Measurements from ENCODE around the gene TMEM80. TPM values are rescaled to one million over a fixed set of nuclear protein-coding genes. Genes with fewer than 3 reads are reported as not detected.
A peak's percentile ranks its signal among the peaks of the same experiment; 100 is the strongest.

The TMEM80 gene
- total and polyA plus RNA-seq, 4 experiments from 2014 or later: 27.0 to 47.3 (median 38.6) TPM

GRCh38 chr11:748007-748359 lies 52.4 kb downstream of the TMEM80 start:
- intact Hi-C loops (cut with micrococcal nuclease): no loop called here
- ChIA-PET POLR2A (ENCODE audit: partially characterized antibody) (interaction anchor here (0.9 to 3.9 kb wide), 13 partner anchors 9 to 212 kb away, joined by 3 to 30 read pairs (median 5); partner anchors contain the start of genes GATD1, HRAS, PIDD1 and TMEM80), CTCF (ENCODE audit: partially characterized antibody) (interaction anchor here (0.9 to 2.7 kb wide), 11 partner anchors 9 to 226 kb away, joined by 3 to 11 read pairs (median 3); no protein-coding TSS in a partner anchor)
- Mint-ChIP-seq H3K36me3 (peaks cover 0 to 3% of the 10 kb centered on the region in 2 donors), H3K27me3 (no peaks in the 10 kb centered on the region), H3K4me1 (peaks cover 12 to 29% (median 21%) of the 10 kb centered on the region in 4 donors), H3K4me3 (peak overlapping the region; percentile 75 to 89 (median 82)), H3K27ac (peak overlapping the region; percentile 52 to 87 (median 75)), H3K9me3 (no peaks in the 10 kb centered on the region)
- H3K4me1 ChIP-seq (ENCODE audit: insufficient read depth, low read length): peaks cover 31% of the 10 kb centered on the region
- H3K9me3 ChIP-seq (ENCODE audit: control insufficient read depth in 1 of 2, low read length in 2 of 2): no peaks in the 10 kb centered on the region
- H3K27me3 ChIP-seq (ENCODE audit: insufficient read depth, low read length): no peaks in the 10 kb centered on the region
- H3K4me3 ChIP-seq (ENCODE audit: low read length in 2 of 2): peak overlapping the region; percentile 58 to 87
- no peak for DNase-seq
- no peaks in the 10 kb centered on the region for H3K36me3 ChIP-seq (ENCODE audit: insufficient read depth, low read length)
- peak overlapping the region; percentile 67 for H3K27ac ChIP-seq (ENCODE audit: low read depth, low read length)

- Histone ChIP-seq H3K9me3 (ENCODE audit: control insufficient read depth in 1 of 2, low read length in 2 of 2) (no peaks in the 10 kb centered on the region), H3K4me1 (ENCODE audit: insufficient read depth, low read length) (peaks cover 31% of the 10 kb centered on the region), H3K27me3 (ENCODE audit: insufficient read depth, low read length) (no peaks in the 10 kb centered on the region), H3K27ac (ENCODE audit: low read depth, low read length) (no peak overlapping the region), H3K4me3 (ENCODE audit: low read length in 2 of 2) (no peak overlapping the region), H3K36me3 (ENCODE audit: insufficient read depth, low read length) (no peaks in the 10 kb centered on the region)
- intact Hi-C loops (cut with micrococcal nuclease): no loop called here
- no peak for DNase-seq
- no peaks in the 10 kb centered on the region for H3K9me3 Mint-ChIP-seq
- H3K36me3 Mint-ChIP-seq: peaks cover 0 to 3% of the 10 kb centered on the region in 2 donors
- CTCF ChIA-PET (ENCODE audit: partially characterized antibody): interaction anchor here (0.6 to 0.9 kb wide), 2 partner anchors 10 to 244 kb away, joined by 3 to 4 read pairs; no protein-coding TSS in a partner anchor
- H3K4me3 Mint-ChIP-seq: peak overlapping the region in 5 of 8 donors; percentile 25 to 71 (median 46)
- peak overlapping the region in 3 of 7 donors; percentile 29 to 60 (median 36) for H3K27ac Mint-ChIP-seq
- H3K4me1 Mint-ChIP-seq: peaks cover 13 to 29% (median 21%) of the 10 kb centered on the region in 4 donors
- no peaks in the 10 kb centered on the region for H3K27me3 Mint-ChIP-seq
- POLR2A ChIA-PET (ENCODE audit: partially characterized antibody): interaction anchor here (1.0 kb wide), 1 partner anchor 15 kb away, joined by 3 read pairs; no protein-coding TSS in a partner anchor
Observed at GRCh38 chr11:749731-750130, 54.1 kb downstream of the TMEM80 start.

Other genes with a start within 250 kb of the TMEM80 start
- gene PTDSS2, start 245.5 kb upstream of the TMEM80 start, total RNA-seq: 10 to 100 TPM; 23.3 to 26.1 TPM
- 1 to 10 TPM; 5.5 to 6.3 TPM for gene PTDSS2, start 245.5 kb upstream of the TMEM80 start, polyA plus RNA-seq
- gene RNH1, start 188.6 kb upstream of the TMEM80 start, total RNA-seq: 100 to 1,000 TPM in 1 of 2 experiments, 10 to 100 TPM in 1; 98.4 to 105 TPM
- 100 to 1,000 TPM; 164 to 187 TPM for gene RNH1, start 188.6 kb upstream of the TMEM80 start, polyA plus RNA-seq
- gene HRAS, start 160.2 kb upstream of the TMEM80 start, total RNA-seq: 10 to 100 TPM; 36.7 to 42.5 TPM
- gene HRAS, start 160.2 kb upstream of the TMEM80 start, polyA plus RNA-seq: 10 to 100 TPM; 12.9 to 28.5 TPM
- 1 to 10 TPM; 4.4 to 4.6 TPM for gene LRRC56, start 158.3 kb upstream of the TMEM80 start, total RNA-seq
- gene LRRC56, start 158.3 kb upstream of the TMEM80 start, polyA plus RNA-seq: 1 to 10 TPM in 1 of 2 donors, under 1 TPM in 1; 0.24 to 1.5 TPM
- 1 to 10 TPM; 7.0 to 8.1 TPM for gene LMNTD2, start 135.1 kb upstream of the TMEM80 start, total RNA-seq
- 1 to 10 TPM in 1 of 2 donors, under 1 TPM in 1; 0.94 to 1.3 TPM for gene LMNTD2, start 135.1 kb upstream of the TMEM80 start, polyA plus RNA-seq
- gene RASSF7, start 134.8 kb upstream of the TMEM80 start, total RNA-seq: 10 to 100 TPM; 52.7 to 55.2 TPM
- gene RASSF7, start 134.8 kb upstream of the TMEM80 start, polyA plus RNA-seq: 10 to 100 TPM; 38.4 to 43.7 TPM
- 10 to 100 TPM; 49.2 to 54.5 TPM for gene PHRF1, start 119.3 kb upstream of the TMEM80 start, total RNA-seq
- gene PHRF1, start 119.3 kb upstream of the TMEM80 start, polyA plus RNA-seq: 10 to 100 TPM in 1 of 2 donors, under 1 TPM in 1; 0.93 to 17.0 TPM
- 10 to 100 TPM; 67.6 to 76.6 TPM for gene IRF7, start 79.9 kb upstream of the TMEM80 start, total RNA-seq
- 10 to 100 TPM; 20.8 to 37.4 TPM for gene IRF7, start 79.9 kb upstream of the TMEM80 start, polyA plus RNA-seq
- not detected for gene CDHR5, start 70.9 kb upstream of the TMEM80 start, total RNA-seq
- not detected for gene CDHR5, start 70.9 kb upstream of the TMEM80 start, polyA plus RNA-seq
- gene SCT, start 68.6 kb upstream of the TMEM80 start, total RNA-seq: not detected
- gene SCT, start 68.6 kb upstream of the TMEM80 start, polyA plus RNA-seq: not detected
- 1 to 10 TPM in 1 of 2 experiments, under 1 TPM in 1; 0.64 to 1.0 TPM for gene DRD4, start 58.5 kb upstream of the TMEM80 start, total RNA-seq
- not detected for gene DRD4, start 58.5 kb upstream of the TMEM80 start, polyA plus RNA-seq
- 10 to 100 TPM; 41.3 to 44.3 TPM for gene DEAF1, start 594 bp upstream of the TMEM80 start, total RNA-seq
- 10 to 100 TPM; 34.5 to 50.8 TPM for gene DEAF1, start 594 bp upstream of the TMEM80 start, polyA plus RNA-seq
- gene EPS8L2, start 10.4 kb downstream of the TMEM80 start, total RNA-seq: 10 to 100 TPM; 17.4 to 17.8 TPM
- 10 to 100 TPM; 15.4 to 19.5 TPM for gene EPS8L2, start 10.4 kb downstream of the TMEM80 start, polyA plus RNA-seq
- 10 to 100 TPM; 80.4 to 90.5 TPM for gene TALDO1, start 51.6 kb downstream of the TMEM80 start, total RNA-seq
- gene TALDO1, start 51.6 kb downstream of the TMEM80 start, polyA plus RNA-seq: 100 to 1,000 TPM; 174 to 244 TPM
- 10 to 100 TPM; 51.5 to 64.9 TPM for gene GATD1, start 81.7 kb downstream of the TMEM80 start, total RNA-seq
- gene GATD1, start 81.7 kb downstream of the TMEM80 start, polyA plus RNA-seq: 10 to 100 TPM in 1 of 2 donors, 1 to 10 TPM in 1; 4.3 to 15.0 TPM
- gene CEND1, start 94.3 kb downstream of the TMEM80 start, total RNA-seq: under 1 TPM in 1 of 2 experiments, not detected in 1; 0.19 TPM
- not detected for gene CEND1, start 94.3 kb downstream of the TMEM80 start, polyA plus RNA-seq
- 10 to 100 TPM; 24.0 to 24.1 TPM for gene SLC25A22, start 102.5 kb downstream of the TMEM80 start, total RNA-seq
- 10 to 100 TPM in 1 of 2 donors, 1 to 10 TPM in 1; 9.4 to 13.5 TPM for gene SLC25A22, start 102.5 kb downstream of the TMEM80 start, polyA plus RNA-seq
- gene PIDD1, start 109.4 kb downstream of the TMEM80 start, total RNA-seq: 10 to 100 TPM; 32.5 to 34.8 TPM
- 1 to 10 TPM; 7.0 to 7.8 TPM for gene PIDD1, start 109.4 kb downstream of the TMEM80 start, polyA plus RNA-seq
- 1,000 to 10,000 TPM; 4,870 to 5,155 TPM for gene RPLP2, start 114.2 kb downstream of the TMEM80 start, total RNA-seq
- 1,000 to 10,000 TPM; 1,822 to 3,757 TPM for gene RPLP2, start 114.2 kb downstream of the TMEM80 start, polyA plus RNA-seq
- gene PNPLA2, start 123.1 kb downstream of the TMEM80 start, total RNA-seq: 100 to 1,000 TPM; 200 to 201 TPM
- 10 to 100 TPM; 12.2 to 35.2 TPM for gene PNPLA2, start 123.1 kb downstream of the TMEM80 start, polyA plus RNA-seq
- gene CRACR2B, start 132.1 kb downstream of the TMEM80 start, total RNA-seq: under 1 TPM in 1 of 2 experiments, not detected in 1; 0.55 TPM
- not detected for gene CRACR2B, start 132.1 kb downstream of the TMEM80 start, polyA plus RNA-seq
- gene CD151, start 137.1 kb downstream of the TMEM80 start, total RNA-seq: 10 to 100 TPM; 20.7 to 23.4 TPM
- 10 to 100 TPM in 1 of 2 donors, 1 to 10 TPM in 1; 9.7 to 24.8 TPM for gene CD151, start 137.1 kb downstream of the TMEM80 start, polyA plus RNA-seq
- gene POLR2L, start 146.7 kb downstream of the TMEM80 start, total RNA-seq: 10 to 100 TPM; 55.8 to 56.2 TPM
- 100 to 1,000 TPM in 1 of 2 donors, 10 to 100 TPM in 1; 83.7 to 108 TPM for gene POLR2L, start 146.7 kb downstream of the TMEM80 start, polyA plus RNA-seq
- gene TSPAN4, start 147.0 kb downstream of the TMEM80 start, total RNA-seq: 1 to 10 TPM; 5.3 to 5.8 TPM
- gene TSPAN4, start 147.0 kb downstream of the TMEM80 start, polyA plus RNA-seq: 1 to 10 TPM; 1.8 to 3.5 TPM
- 10 to 100 TPM; 52.1 to 59.2 TPM for gene CHID1, start 215.0 kb downstream of the TMEM80 start, total RNA-seq
- 10 to 100 TPM; 46.9 to 82.3 TPM for gene CHID1, start 215.0 kb downstream of the TMEM80 start, polyA plus RNA-seq
- 10 to 100 TPM; 81.7 to 87.4 TPM for gene AP2A2, start 230.1 kb downstream of the TMEM80 start, total RNA-seq
- 10 to 100 TPM in 1 of 2 donors, 1 to 10 TPM in 1; 5.1 to 14.1 TPM for gene AP2A2, start 230.1 kb downstream of the TMEM80 start, polyA plus RNA-seq